Hepatocyte (in vitro differentiated cells): ENCODE results near the gene C3orf22.

Source experiments
- CTCF ChIP-seq: fragments of 200-600 bp; sonication (generic); IDR thresholded peaks from 2 replicates; pipeline ENCODE4 v1.5.1; 2016; ENCODE audit warnings: antibody characterized with exemption, mild to moderate bottlenecking; ENCODE audit not compliant: poor library complexity
- EZH2 ChIP-seq: fragments of 200-600 bp; sonication (generic); IDR thresholded peaks from 2 replicates; pipeline ENCODE4 v1.6.1; 2016; ENCODE audit warnings: antibody characterized with exemption, mild to moderate bottlenecking, borderline replicate concordance
- EZH2phosphoT487 ChIP-seq: fragments of 200-600 bp; sonication (generic); IDR thresholded peaks from one replicate; pipeline ENCODE4 v1.6.1; 2018; ENCODE audit warnings: antibody characterized with exemption, mild to moderate bottlenecking, low read depth, moderate library complexity; ENCODE audit not compliant: unreplicated experiment, severe bottlenecking

GRCh38 chr3:126527455-126528211, 31.1 kb downstream of the C3orf22 start:
- no peak for TF ChIP-seq CTCF
- TF ChIP-seq EZH2 = no peak
- TF ChIP-seq EZH2phosphoT487 = no peak
